ENCODE data around the gene ZMIZ1.

DNA sequence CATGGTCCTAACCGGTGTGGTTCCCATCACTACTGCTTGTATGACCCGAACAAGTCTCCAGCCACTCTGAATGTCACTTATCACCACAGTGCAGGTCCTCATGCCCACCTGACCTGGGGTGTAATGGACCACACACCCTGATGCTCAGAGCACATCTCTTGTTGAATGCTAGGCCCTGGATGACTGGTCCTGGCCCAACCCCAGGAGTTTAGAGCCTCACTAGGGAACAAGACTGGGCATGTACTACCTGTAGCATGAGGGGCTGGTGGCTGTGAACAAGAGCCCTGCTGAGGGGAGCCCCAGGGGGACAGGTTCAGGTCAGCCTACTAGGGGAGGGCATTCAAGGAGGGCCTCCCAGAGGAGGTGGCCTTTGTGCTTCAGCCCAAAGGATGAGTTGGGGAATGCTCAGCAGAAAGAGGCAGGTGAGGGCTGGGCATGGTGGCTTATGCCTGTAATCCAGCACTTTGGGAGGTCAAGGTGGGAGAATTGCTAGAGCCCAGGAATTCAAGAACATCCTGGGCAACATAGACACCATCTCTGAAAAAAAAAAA is 31.2 kb downstream of the ZMIZ1 start:
- TF ChIP-seq, protein P1, sequence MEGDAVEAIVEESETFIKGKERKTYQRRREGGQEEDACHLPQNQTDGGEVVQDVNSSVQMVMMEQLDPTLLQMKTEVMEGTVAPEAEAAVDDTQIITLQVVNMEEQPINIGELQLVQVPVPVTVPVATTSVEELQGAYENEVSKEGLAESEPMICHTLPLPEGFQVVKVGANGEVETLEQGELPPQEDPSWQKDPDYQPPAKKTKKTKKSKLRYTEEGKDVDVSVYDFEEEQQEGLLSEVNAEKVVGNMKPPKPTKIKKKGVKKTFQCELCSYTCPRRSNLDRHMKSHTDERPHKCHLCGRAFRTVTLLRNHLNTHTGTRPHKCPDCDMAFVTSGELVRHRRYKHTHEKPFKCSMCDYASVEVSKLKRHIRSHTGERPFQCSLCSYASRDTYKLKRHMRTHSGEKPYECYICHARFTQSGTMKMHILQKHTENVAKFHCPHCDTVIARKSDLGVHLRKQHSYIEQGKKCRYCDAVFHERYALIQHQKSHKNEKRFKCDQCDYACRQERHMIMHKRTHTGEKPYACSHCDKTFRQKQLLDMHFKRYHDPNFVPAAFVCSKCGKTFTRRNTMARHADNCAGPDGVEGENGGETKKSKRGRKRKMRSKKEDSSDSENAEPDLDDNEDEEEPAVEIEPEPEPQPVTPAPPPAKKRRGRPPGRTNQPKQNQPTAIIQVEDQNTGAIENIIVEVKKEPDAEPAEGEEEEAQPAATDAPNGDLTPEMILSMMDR (IDR thresholded peaks at IDR 0.05 in 2 of 3, conservative IDR thresholded peaks at IDR 0.05 in 1 of 3; ENCODE audit: borderline replicate concordance in 1 of 3, insufficient read depth in 1 of 3, low read depth in 2 of 3, low read length in 2 of 3): no peak
- TF ChIP-seq POLR2AphosphoS5 (IDR thresholded peaks at IDR 0.05; ENCODE audit: low read depth, low read length) (no peak), POLR2A (IDR thresholded peaks at IDR 0.05; ENCODE audit: borderline replicate concordance, extremely low read depth, insufficient read depth, insufficient read length) (no peak), SRF (IDR thresholded peaks at IDR 0.05; ENCODE audit: low read depth) (no peak), YY1 (IDR thresholded peaks at IDR 0.05; ENCODE audit: extremely low read depth, insufficient replicate concordance, low read depth, low read length) (no peak), ZNF274 (IDR thresholded peaks at IDR 0.05; ENCODE audit: low read depth, low read length) (no peak), EZH2 (IDR thresholded peaks at IDR 0.05) (no peak), SIN3A (IDR thresholded peaks at IDR 0.05; ENCODE audit: low read depth) (no peak)
